MV-4-11 (cell line): Measurements from ENCODE around the gene RALGAPA2.

ENCODE experiments used
- DNase-seq: peaks from one replicate; lab custom pipeline; 2025; lab: John Stamatoyannopoulos, UW

The RALGAPA2 gene

GRCh38 chr20:20721489-20721888, 9.0 kb upstream of the RALGAPA2 start:
- DNase-seq: no peak

DNA sequence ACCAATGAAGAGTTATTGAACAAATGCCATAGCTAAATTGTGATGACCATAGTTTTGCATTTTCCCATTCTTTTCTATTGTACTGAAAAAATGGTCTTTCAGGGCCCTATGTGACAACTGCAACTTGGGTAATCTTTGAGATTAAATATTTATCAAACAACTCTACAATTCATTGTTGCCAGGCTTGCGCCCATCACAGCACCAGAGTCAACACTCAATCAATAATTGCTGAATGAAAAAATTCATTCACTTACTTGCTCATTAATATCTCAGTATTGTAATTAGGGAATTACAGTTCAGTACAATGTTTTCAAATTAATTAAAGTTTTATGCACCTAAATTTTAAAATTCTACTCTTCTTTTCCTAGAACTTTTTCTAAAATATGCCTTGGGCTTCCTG, 7.7 kb upstream of the RALGAPA2 start:
- DNase-seq: no peak

DNA sequence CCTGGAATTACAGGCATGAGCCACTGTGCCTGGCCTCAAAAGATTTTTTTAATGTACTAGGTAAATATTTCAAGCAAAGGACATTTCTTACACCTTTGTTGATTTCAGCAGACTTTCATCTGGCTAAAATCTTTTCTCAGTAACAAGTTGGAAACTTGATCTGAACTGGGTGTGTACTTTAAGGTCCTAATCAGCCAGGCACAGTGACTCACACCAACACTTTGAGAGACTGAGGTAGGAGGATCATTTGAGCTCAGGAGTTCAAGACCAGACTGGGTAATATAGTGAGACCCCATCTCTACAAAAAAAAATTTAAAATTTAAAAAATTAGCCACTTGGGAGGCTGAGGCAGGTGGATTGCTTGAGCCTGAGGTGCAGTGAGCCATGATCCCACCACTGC, 7.0 kb upstream of the RALGAPA2 start:
- DNase-seq: no peak

GRCh38 chr20:20713244-20713765, 861 bp upstream of the RALGAPA2 start:
- DNase-seq: peak; percentile 15

- no peak for DNase-seq
These were observed 405 bp downstream of the RALGAPA2 start for GRCh38 chr20:20712004-20712473.

DNA sequence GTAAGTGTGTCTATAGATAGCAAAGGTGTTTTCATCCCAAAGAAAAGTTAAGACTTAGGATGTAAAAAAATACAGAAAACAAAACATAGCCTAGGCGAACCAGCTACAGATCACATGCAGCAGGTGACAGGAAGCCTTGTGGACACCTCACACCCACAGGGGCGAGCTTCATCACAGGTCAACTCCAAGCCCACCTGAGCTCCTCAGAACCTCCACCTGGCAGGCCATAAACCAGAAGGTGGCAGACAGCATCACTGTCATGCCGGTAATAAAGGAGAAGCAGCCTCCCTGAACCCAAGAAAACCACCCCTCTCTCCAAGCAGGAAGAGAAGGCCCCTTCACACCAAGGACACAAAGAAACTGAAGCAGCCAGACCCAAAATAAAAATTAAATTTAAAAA, 1.0 kb downstream of the RALGAPA2 start:
- DNase-seq: no peak

- peak; percentile 40 for DNase-seq
These were observed 1.8 kb downstream of the RALGAPA2 start for GRCh38 chr20:20710443-20711315.

- no peak for DNase-seq
These were observed 2.6 kb downstream of the RALGAPA2 start for GRCh38 chr20:20709887-20710286.

DNA sequence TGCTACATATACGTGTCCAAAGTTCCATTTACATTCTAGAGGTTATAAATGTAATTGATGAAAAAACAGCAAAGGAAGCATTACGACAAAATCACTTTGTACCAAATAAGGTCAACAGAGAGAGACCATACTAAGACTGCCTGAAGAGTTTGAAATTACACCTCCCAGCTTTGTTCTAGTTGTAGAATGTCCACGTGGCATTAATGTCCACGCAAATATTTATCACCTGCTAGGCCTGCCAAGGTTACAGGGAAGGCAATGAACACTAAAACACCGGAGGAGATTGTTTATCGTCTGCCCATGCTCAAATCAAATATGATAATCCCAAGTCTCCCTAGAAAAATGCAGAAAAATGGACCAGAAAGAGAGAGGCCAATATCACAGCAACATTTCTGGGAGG, 6.2 kb downstream of the RALGAPA2 start:
- DNase-seq: no peak

DNA sequence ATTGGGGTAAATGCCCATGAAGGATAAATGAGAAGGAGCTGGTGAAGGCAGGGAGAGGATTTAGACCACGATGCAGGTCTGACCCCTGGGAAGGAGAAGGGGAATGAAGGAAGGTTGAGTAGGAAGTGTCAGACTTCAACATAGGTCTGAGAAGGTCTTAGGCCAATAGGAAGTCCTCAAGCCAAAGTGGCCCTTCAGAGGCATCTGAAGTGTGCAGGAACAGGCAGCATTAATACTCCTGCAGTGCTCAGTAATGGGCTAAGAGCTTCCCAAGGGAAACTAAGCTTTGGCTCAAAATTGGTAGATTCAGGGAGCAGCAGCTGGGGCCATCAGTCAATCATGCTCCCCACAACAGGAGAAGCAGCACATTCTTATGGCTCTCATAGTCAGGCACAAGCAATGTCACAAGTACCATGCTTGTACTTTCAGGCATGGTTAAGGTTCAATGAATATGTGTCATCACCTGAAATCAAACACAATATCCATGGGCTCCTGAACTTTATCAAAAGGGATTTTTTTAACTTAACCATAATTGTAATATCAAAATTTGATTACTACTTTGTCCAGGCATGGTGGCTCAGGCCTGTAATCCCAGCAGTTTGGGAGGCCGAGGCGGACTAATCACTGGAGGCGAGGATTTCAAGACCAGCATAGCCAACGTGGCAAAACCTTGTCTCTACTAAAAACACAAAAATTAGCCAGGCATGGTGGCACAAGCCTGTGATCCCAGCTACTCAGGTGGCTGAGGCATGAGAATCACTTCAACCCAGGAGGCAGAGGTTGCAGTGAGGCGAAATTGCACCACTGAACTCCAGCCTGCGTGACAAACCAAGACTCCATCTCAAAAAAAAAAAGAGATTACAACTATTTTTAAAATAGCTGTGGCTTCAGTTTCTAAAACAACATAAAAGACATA, 9.9 kb downstream of the RALGAPA2 start:
- DNase-seq: peak; percentile 6

GRCh38 chr20:20699917-20700316, 12.5 kb downstream of the RALGAPA2 start:
- no peak for DNase-seq

DNA sequence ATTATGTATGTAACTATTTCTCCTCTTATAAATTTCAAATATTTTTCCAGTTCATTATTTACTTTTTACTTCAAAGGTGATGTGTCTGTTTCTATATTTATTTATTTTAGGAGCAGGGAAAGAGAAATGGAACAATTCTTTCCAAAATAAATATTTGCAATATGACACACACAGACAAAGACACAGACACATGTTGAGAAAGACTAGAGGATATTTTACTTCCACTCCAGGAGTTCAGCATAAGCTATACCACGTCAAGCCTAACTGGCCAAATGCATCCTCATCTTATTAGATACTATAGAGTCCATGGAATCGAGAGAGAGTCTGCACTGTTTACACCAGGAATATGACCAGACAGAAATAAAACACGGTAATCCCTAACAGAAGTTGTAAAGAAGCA, 13.3 kb downstream of the RALGAPA2 start:
- DNase-seq: no peak

GRCh38 chr20:20697325-20697845, 15.1 kb downstream of the RALGAPA2 start:
- no peak for DNase-seq

- no peak for DNase-seq
These were observed 17.1 kb downstream of the RALGAPA2 start for GRCh38 chr20:20695250-20695816.

DNA sequence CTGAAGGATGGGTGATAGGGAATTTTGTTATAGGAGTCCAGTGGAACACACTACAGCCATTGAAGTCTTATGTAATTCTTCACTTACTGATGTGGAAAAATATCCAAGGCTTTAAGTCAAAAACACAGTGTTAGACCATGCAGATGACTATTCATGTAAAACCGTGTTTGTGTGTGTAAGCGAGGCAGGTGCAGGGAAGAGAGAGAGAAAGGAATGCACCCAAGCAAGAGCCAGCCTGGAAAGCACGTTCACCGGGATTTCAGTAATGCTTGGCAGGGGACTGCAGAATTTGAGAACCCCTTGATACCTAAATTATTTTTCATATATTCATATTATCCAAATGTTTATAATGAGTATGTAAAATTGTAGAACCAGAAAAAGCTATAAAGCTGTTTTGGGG, 17.9 kb downstream of the RALGAPA2 start:
- no peak for DNase-seq

DNA sequence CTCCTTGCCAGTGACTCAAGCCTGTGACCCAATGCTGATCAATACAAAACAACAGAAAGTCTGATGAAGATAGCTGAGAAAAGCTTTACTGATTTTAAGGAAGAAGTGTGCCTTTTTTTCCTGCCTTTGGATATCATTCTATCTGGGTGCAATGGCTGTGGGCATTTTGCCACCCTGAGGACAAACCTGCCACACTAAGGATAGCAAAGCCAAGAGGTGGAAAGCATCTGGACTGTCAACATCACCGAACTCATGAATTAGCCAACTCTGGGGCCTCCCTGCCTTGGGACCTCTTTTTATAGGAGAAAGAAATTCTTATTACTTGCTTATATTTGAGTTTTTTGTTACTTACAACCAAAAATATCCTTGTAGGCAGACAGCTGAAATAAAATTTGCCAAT, 19.9 kb downstream of the RALGAPA2 start:
- no peak for DNase-seq

- DNase-seq: peak; percentile 39
These were observed 20.8 kb downstream of the RALGAPA2 start for GRCh38 chr20:20691477-20692235.

DNA sequence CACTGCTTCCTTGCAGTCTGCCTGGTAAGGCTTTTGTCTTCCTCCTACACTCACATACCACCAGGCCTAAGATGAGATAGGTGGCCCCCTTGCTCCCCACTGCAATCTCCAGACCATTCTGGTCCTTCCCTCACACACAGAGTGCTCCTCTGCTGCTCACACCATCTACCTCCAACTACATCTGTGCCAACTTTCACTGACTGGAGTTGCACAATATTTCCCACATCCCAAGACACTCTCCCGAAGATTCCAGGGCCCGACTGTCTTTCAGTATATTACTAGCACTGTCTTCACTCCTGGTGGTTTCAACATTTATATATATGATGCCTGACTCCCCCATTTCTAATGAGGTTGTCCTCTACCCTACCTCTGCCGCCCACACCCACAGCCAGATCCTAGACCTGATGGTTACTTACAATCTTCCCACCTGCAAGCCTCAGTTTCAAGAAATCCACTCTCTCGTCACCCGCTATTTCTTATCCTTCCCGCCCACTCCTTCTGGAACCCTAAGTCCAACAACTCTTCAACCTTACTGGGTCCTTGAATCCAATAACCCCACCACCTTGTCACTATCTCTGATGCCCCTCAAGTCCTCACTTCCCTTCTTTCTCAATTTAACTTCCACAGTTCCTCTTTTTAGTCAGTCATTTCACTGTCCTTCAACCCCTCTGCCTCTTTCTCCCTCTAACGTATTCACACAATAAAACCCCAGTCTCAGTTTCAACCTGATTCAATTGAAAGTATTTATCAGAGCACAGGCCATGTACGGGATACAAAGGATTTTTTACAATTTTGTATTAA, 21.6 kb downstream of the RALGAPA2 start:
- DNase-seq: peak; percentile 90

- DNase-seq: no peak
These were observed 25.1 kb downstream of the RALGAPA2 start for GRCh38 chr20:20687319-20687718.

- no peak for DNase-seq
These were observed 26.8 kb downstream of the RALGAPA2 start for GRCh38 chr20:20685635-20686034.
